Glomerular endothelial cell (primary cell): Measurements from ENCODE around the gene TSPAN5. TPM values are rescaled to one million over a fixed set of nuclear protein-coding genes. Genes with fewer than 3 reads are reported as not detected.

Experiments used
- DNase-seq: peaks from one replicate; pipeline ENCODE4 v3.0.0-alpha.2; 2011; ENCODE audit warnings: low read depth, low spot score; ENCODE audit errors: extremely low read depth
- total RNA-seq: library from RNA; depleted of rRNA; stranded (reverse); fragments of >200 nt; gene quantifications from 2 replicates; pipeline ENCODE4 v1.2.3, GENCODE V29; 2015

The TSPAN5 gene
- total RNA-seq, 1 donor from 2014 or later: 35.6 TPM

DNA sequence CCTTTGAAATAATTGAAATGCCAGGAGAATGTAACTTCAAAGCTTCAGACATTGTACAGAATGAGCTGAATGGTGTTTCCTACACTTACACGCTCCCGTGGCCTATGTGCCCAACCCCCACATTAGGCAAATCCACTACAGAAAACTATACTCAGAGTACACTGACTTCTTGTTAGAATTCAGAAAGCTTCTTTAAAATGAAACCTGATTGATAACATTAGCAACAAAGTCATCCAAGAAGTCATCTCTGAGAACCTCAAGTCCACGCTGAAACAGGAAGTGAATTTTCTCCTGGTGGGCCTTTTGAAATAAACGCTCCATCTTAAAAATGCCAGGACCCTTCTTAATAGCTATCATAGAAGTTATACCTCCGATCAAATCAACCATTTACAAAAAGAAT lies 136.3 kb downstream of the TSPAN5 start:
- DNase-seq: no peak

DNA sequence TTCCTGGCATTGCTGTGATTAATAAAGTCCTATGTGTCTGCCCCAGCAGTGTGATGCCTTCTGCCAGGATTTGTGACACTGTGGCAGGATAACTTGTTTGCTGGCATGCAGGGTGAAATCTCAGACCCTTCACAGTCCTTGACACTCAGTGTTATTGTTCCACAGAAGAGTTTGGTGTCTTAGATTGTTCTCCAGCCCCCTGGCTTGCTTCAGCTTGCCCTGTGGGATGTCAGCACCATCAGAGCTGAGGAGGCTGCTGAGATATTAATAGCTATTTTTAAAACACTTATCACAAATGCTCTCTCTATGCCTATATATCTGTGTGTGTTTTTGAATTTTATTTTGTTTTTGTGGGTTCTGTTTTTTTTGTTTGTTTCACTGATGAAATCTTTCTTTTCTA lies 136.9 kb downstream of the TSPAN5 start:
- no peak for DNase-seq

DNA sequence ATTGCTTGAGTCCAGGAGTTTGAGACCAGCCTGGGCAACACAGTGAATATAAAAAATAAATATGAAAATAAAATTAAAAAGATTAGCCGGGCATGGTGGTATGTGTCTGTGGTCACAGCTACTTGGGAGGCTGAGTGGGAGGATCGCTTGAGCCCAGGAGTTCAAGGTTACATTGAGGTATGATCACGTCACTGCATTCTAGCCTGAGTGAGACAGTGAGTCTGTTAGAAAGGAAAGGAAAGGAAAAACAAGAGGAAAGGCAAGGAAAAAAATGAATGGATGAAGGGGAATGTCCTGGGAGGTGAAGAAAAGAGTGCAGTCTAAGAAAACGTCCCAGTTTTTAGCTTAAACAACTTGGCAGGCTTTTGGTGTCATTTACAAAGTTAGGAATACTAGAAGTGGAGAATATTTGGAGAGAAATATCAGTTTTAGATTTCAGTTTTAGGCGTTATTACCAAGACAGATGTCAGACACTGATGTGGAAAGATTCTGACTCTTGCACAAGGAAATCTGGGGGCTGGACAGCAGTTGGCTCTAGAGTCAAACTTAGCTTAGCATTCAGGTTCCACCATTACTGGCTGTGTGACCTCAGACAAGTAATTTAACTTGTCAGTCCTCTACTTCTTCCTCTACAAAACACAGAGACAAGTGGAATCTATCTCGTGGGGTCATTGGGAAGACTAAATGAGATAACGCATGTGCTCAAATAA lies 139.0 kb downstream of the TSPAN5 start:
- DNase-seq: no peak

DNA sequence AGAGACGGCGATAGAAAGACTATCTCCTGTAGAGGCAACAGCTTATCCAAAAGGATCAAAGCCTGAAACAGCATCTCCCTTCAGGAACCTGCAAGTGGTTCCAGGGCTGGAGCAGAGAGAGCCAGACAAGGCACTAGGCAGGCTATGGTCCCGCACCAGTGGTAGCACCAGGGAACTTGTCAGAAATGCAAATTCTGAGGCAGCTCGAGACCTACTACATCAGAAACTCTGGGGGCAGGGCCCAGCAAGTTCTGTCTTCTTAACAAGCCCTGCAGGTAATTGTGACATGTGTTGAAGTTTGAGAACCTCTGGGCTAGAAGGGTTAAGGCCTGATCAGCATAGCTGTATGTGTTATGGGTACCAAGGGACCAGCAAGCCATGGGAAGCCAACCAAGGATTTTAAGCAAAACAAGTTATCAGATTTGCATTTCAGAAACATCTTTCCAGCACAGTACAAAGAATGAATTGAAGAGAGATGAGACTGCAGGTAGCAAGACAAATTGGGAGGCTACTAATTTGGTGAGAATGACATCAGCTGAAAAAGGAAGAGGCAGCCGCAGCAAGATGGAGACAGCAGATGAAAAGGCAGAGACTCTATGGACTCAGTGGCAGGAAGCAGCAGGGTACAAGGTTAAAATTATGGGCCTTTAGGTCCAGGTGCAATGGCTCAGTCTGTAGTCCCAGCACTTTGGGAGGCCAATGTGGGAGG lies 139.7 kb downstream of the TSPAN5 start:
- no peak for DNase-seq

DNA sequence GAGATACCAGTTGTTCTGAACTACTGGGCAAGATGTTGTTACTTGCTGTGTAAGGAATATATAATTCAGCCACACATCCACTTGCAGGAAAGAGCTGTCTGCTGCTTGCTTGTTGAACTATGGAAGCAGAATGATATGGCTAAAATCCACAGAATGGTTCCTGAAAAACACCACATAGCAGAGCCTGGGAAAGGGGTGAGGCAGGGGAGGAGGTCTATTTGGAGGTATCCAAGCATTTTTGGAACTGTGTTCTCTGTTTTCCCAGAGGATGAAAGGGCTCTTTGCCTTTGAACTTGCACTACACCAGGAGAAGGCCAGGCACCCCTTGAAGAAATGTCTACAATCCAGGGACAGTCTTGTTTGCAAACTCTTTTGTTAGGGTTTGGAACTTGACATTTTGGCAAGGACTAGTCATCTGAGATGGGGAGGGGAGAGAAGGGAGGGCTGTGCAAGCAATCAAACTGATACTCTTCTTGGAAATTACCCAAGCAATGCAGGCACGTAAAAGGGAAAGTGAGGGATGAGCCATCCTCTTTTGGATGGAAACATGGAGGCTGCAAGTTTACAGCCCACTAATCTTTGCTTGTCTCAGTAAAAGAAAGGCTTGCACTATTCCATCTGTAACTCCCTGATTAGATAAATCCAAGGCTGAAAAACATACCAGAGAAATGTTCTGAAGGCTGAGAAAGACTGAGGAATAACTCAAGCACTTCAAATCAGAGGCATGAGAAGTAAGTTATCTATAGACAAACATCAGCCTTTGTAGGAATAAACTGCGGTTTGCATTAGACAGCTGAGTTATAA lies 141.0 kb downstream of the TSPAN5 start:
- DNase-seq: no peak

DNA sequence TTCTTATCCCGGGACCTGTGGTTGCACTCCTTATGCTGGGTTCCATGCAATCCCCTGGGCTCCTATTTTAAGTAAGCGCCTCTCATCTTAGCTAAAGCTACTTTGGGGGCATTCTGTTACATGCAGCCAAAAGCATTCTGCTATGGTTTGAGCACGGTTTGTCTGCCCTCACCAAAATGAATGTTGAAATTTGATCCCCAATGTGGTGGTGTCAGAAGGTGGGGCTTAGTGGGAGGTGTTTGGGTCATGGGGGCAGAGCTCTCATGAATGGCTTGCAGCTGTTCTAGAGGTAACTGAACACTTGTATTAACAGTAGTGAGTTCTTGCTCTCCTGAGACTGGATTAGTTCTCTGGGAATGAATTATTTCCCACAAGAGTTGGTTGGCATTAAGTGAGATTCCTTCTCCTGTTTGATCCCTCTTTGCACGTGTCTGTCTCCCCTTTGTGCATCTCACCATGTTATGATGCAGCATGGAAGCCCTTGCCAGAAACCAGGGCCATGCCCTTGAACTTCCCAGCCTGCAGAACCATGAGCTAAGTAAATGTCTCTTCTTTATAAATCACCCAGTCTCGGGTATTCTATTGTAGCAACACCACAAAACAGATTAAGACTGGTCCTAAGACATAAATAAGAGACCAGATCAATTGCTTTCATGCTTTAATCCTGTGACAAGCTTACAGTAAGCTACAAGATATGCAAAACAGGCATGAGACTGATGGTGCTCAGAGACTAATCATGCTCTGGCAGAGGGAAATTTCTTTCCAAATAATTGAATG lies 141.8 kb downstream of the TSPAN5 start:
- DNase-seq: no peak

DNA sequence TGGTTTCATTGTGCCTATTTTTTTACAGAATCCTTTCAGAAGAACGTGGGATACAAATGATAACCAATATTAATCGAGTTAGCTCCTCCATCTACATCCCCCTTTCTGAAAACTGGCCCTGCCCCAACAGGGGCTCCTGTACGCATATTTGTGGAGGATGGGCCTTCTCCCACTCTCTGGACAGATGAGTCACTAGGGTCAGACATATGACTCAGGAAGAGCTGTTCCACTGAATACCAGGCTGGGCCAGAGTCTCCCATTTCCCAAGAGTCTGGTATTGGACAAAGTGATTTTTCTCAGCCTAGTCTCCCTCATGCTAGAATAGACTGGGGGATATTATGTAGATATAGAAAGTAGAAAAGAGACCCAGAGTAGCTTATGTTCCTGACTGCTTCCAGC lies 142.4 kb downstream of the TSPAN5 start:
- peak; percentile 39 for DNase-seq

DNA sequence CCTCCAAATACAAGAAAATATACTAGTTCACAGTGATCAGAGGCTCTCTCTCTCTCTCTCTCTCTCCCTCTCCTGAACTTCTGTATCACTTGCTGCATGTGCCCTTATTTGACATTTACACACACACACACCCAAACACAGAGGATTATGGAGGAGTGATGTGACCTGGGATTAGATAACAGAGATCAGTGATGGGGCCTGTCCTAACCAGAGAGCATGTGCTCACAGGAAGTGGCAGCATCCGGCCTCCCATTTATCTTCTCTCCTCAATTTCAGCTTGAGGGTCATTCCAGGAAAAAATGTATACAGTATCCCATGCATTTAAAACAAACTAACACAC lies 143.0 kb downstream of the TSPAN5 start:
- no peak for DNase-seq

DNA sequence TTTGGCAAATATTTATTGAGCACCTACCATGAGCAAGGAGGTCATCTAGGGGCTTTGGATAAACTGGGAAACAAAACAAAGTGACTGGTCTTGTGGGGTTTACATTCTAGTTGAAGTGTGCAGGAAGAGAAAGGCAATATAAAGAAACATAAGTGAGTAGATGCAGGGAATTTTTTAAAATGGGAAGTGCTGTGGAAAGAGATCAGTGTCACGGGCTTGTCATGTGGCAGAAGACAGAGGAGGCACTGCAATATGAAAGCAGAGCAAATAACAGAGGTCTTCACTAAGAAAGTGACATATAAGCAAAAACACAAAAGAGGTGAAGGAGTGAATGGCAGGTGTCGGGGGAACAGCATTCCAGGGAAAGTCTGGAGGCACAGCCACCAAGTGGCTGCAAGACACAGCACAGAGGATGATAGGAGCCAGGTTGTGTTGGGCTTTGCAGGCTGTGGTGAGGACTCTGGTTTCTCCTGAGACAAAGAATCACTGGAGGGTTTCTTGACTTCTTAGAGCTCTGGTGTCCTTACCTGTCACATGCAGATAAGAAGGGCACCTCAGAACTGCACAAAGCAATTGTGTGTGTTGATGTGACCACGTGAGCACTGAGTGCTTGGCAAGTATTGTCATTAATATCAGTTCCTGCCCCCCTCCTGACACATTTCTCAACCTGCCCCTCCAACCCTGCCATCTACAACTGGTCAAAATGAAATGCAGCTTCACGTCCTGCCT lies 143.5 kb downstream of the TSPAN5 start:
- DNase-seq: no peak

DNA sequence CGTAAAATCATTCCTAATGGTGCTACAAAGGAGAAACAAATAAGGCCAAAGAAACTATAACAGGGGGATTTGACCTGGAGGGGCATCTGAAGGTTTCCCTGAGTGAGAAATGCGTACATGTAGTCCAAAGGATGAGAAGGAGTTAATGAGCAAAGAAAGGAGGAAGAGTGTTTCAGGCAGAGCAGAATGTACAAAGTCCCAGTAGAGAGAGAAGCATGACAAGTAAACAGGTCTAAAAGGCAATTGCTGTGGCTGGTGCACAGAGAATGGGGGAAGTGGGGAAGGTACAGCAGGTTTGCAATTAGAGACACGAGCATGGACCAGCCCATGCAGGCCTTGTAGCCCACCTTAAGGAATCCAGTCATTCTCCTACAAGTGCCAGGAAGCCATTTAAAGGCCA lies 145.5 kb downstream of the TSPAN5 start:
- no peak for DNase-seq

DNA sequence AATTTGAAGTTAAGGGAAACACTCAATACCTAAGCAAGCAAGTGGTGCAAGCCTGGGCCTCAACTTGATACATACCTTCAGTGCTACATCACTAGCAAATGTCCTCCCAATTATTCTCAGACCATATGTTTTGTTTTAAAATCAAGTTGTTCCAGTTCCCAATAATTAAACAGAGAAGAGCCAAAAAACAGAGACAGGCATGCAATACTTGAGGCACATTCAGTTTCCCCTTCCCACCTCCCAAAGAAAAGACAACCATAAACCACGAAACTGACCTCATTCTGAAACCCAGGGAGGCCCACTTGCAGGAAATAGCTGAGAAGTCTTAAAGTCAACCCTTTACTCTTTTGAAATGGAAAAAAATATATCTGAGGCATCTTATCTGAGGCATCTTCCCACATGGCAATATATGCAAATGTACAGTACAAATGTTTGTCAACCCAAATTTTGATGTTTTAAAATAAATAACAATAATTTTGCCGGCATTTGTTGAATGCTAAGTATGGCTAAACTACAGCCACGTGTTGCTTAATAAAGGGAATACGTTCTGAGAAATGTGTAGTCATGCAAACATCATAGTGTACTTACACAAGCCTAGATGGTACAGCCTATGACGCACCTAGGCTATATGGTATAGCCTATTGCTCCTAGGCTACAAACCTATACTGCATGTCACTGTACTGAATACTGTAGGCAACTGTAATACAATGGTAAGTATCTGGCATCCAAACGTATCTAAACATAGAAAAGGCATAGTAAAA lies 147.5 kb downstream of the TSPAN5 start:
- no peak for DNase-seq

DNA sequence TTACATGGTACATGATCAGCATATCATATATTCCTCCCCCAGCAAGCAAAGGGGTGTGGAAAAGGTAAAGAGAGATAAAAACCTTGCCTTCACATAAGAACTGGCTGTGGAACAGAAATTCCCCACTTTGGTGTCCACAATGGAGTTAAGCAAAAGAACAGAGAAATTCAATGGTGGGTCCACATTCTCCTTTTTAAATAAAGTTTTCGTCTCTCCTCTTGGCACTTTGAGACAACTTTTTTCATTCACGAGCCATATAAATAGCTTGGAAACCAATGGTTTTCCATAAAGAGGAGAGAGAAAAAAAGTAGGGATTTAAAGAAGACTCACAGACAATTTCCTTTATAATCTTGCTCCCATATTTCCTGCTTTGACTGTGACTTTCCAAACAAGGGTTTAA lies 148.1 kb downstream of the TSPAN5 start:
- DNase-seq: no peak

DNA sequence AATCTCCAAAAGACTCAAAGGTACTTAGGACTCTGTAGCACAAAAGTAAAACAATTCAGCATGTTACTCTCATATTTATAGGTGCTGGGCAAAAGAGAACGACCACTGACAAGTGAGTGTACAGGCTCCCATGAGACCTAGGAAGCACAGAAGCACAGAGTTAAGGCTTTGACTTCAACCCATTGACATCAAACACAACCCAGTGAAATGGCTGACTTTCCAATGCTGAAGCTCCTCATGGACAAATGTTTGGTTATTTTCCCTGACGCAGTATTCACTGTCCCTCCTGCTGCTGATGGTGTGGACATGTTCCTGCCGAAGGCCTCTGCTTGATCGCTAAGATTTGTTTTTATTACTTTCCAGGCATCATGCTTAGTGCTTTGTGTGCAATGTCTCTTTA lies 148.7 kb downstream of the TSPAN5 start:
- no peak for DNase-seq

DNA sequence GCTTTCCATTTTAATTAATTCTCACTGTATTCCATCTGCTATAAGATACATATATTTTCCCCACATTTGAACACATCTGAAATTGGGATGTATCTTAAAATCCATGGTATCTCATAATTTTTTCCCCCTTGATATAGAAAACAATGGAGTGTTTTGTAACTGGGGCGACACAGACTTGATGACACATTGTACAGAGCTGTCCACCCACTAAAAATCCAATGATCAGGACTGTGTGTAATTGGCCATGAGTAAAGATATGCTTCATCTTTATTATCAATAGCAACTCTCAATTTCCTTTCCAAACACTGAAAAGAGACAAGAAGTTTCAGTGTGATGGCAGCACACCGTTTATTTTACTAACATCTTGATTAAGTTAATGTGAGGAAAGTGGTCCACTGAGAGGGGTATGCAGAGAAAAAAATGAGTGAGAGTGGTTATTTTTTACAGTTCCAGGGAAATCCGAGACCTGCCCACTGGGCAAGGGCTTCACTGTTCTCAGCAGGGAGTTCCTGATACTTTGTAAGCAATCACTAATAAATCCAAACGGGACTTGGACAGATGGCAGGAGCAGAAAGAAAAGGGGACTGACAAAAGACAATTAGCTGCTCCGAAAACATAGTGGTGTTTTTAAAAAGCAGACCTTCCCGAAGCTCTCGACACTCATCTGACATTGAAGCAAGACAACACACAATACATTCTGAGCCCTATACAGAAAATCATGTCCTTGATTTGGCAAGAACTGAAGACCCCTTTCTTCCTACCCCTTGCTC lies 149.4 kb downstream of the TSPAN5 start:
- no peak for DNase-seq

DNA sequence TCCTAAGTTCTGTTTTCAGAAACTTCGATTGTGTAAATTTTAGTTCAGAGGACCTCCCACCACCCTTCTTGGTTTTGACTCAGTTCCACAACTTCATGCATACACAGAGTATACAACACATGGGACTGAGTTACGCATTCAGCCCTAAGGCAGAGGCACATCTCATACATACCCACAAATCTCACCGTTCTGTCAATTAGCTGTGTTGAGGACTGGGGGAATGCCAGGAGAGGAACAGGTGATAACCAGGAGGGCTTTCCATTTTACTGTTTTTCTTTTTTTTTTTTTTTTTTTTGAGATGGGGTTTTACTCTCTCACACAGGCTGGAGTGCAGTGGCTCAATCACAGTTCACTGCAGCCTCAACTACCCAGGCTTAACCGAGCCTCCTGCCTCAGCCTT lies 150.2 kb downstream of the TSPAN5 start:
- DNase-seq: no peak

DNA sequence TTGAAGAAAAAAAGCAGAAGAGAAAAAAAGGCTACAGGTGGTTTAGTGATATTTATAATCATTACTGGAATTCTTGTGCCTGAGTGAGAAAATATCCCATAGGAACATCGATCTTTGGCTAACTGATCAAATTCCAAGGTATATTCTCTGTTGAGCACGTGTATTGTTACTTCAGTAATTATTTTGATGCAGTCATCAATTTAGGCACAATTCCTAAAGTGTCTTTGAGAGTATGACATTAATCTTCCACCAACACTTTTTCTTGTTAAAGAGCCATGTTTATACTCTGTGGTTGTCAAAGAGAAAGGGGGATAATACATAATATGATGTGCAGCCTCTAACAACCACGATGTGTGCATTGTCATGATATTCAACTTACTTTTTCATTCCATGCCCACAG lies 151.1 kb downstream of the TSPAN5 start:
- DNase-seq: no peak

DNA sequence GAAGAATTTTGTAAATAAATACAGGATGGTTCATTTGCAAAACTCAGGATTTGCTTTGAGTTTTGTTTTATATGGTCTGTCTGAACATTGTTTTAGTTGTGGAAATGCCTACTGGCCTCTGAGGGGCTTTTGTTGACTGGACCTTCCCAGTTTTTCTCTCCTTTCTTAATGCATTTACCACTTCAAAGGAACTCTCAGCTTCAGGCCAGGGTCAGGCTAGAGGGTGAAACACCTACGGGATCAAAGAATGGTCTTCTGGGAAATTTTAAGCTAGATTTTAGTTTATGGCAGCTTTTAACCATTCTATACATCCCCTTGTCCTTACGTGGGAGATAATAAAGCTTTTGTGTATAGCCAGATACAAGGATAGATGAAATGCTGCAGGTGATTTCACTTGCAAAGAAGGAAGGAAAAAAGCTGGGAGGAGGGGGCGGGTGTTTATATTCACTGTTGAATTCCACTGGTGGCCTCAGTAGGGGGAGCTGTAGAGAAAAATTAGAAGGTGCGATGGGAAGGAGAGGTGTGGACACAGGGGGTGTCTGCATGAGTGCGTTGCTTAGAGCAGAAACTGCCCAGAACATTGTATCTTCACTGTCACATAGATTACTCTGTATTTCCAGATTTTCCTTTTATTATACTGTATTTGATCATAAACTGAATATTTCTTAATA lies 151.8 kb downstream of the TSPAN5 start:
- no peak for DNase-seq

DNA sequence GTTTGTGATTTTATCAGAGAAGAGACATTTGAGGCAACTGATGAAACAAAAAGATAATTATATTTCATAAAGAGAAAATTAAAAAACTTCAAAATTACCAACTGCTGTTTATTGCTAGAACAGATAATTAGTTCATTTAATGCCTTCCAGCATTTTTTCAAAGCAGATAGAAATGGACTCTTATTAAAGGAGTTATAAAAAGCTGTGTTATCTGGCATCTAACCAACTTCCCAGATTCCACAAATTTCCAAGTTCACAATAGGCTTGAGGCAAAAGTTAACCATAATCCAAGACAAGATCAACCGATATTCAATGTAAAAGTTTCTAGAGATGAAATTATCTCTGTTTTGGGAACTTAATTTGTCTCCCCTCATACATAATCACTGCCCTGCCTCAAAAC lies 152.4 kb downstream of the TSPAN5 start:
- DNase-seq: no peak
